G401.6 (cell line): ENCODE data around the gene LYPD6.

ENCODE experiments used
- FAIRE-seq: peaks from 2 replicates; lab custom pipeline; 2012; peaks lifted over from hg19 to GRCh38; lab: Jason Lieb, UNC

Gene LYPD6

DNA sequence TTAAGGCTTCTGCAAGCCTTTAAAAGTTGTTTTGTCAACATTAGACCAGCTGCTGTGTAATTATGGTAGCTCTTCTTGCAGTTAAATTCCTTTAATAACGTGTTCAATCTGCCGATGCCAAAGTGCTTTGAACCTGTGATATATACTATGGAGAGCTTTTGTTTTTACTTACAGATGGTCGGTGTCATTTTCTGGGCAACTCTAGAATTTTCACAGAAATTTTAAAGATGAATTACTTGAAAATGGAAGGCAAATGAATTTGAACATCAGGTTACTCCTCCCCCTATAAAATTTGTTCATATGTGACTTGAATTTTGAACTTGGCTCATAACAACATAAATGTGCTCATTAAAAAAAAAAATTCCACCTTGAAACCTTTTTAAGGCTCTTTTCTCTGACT is 23.0 kb downstream of the LYPD6 start:
- no peak for FAIRE-seq

GRCh38 chr2:149355716-149356422 is 25.5 kb downstream of the LYPD6 start:
- FAIRE-seq, result no peak

GRCh38 chr2:149357058-149357457 is 26.7 kb downstream of the LYPD6 start:
- FAIRE-seq, result no peak

DNA sequence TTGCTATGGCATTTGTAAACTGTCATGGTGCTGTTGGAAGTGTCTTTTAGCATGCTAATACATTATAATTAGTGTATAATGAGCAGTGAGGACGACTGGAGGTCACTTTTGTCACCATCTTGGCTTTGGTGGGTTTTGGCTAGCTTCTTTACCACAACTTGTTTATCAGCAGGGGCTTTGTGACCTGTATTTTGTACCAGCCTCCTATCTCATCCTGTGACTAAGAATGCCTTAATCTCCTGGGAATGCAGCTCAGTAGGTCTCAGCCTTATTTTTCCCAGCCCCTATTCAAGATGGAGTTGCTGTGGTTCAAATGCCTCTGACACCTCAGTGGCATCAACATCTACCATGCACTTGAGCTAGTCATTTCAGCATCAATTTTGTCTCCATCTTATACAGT is 29.7 kb downstream of the LYPD6 start:
- no peak for FAIRE-seq

DNA sequence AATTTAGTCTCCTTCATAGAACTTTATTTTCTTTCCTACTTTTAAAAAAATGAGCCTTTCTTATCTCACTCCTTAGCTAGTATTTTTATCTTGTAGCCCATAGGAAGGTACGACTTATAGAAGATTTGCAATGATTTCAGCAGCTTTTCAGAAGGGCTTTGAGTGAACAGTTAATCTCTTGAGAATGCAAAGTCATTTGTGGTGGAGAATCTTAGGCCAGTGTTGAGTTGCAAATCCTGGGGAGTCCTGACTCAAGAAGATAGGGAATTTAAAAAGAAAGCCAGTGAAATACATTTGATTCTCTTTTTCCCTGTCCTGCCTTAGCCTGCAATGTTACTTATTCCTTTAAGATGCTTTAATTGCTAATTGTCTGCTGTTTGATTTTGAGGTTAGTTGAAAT is 33.6 kb downstream of the LYPD6 start:
- FAIRE-seq, result no peak

- FAIRE-seq, result no peak
Measured at GRCh38 chr2:149364839-149365238, 34.5 kb downstream of the LYPD6 start.

DNA sequence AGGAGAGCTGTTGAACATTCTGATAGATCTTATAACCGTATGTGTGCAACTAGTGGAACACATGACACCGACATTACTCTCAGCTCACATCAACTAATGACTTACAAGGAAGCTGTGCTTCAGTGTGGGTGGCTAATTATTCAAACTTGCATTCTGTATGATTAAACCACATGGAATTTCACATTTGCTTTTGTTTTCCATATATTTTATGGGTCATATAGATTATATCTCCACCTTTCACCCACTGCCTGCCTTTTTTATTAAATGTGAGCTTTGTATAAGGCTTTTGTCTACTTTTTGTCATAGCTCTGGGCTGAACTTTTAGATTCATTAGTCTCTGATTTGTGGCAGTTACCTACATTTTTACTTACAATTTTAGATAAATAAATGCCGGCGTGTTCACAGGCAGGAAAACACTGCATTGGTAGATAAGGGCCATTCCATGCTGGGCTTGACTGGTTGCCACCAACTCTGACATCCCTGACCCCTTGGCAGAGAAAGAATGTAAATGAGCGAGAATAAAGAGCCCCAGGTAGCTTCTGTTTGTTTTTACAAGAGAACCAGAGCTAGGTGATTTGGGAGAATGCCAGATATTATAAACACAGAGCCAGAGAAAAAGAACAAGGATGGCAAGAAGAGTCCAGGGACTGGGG is 35.7 kb downstream of the LYPD6 start:
- FAIRE-seq, result no peak

GRCh38 chr2:149370061-149370775 is 39.8 kb downstream of the LYPD6 start:
- no peak for FAIRE-seq

DNA sequence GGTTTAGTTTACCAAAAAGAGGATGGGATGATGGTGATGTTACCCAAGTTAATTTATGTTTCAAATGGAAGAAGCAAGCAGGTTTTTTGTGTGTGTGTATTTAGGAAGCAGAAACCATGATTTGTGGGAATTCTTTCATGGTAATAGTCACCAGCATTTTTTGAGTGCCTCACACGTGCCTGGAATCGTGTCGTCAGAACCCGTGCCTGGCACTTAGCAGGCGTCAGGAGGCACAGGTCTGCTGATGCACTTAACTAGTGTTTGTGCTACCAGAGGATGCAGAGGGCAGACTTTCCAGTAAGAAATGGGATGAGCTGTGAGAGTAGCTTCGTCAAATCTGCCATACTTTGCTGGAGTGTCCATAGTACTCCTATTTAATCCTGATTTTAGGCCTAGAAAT is 41.1 kb downstream of the LYPD6 start:
- no peak for FAIRE-seq

GRCh38 chr2:149375801-149376361 is 45.5 kb downstream of the LYPD6 start:
- no peak for FAIRE-seq

DNA sequence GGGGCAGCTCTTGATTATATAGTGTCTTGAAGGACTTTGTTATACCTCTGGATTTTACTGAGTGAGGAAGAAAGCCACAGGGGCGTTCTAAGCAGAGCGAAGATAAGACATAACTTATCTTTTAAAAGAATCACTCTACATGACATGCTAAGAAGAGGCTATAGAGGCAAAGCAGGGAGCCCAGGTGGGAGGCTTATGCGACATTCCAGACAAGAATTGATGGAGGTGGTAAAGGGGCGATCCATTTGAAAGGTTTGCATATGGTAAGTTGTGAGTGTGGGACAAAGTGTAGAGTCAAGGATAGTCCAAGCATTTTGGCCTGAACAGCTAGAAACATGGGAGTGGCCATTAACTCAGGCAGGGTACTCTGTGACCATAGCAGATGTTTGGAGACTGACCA is 49.8 kb downstream of the LYPD6 start:
- FAIRE-seq, result no peak

DNA sequence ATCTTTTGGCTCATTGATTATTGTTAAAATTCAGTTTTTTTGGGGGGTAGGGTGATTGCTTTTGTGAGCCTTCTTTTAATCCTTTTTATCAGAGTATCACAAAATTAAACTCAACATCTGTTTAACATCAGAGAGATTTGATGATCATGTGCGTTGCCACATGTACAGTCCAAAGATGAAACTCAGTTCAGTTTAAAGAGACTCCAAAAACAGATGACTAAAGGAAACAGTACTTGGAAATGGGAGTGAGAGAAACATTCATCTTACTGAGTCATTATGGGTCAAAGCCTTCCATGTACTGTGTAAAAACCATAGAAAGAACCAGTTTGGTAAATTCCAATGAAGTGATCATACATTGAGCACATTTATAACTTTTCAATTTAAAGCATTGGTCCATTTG is 53.0 kb downstream of the LYPD6 start:
- no peak for FAIRE-seq

DNA sequence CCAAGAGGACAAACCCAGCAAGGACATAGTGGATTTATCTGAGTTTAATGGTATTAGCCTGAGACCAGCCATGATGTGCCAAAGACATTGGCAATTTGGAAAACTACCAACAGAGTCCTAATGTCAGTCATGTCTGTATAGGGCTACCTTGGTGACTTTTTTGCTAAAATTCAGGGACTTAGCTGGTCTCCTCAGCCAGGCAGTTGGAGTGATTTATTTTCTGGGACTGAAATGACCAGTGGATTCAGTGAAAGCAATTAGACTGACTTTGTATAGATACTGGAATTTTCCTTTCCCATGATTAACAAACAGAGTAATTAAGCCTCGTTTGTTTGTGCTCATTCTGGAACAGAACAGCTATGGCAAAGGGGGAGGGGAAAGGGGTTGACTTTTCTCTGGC is 55.0 kb downstream of the LYPD6 start:
- FAIRE-seq, result no peak

DNA sequence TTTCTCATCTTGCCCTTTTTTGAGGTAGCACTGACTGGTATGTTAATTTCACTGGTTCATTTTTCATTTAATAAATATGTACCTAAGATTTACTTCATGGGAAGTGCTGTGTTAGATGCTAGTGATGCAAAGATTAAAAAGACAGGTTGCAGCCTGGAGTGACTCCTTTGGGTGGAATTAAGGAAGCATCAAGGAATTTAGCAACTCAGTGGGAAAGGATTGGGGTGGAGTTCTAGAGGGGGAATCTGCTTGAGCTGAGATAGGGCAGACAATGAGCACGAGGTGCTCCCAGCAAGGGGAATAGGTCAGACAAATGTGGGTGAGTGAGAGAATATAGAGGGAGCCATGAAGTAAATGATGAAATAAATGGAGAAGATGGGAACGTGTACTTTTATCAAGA is 57.0 kb downstream of the LYPD6 start:
- no peak for FAIRE-seq

DNA sequence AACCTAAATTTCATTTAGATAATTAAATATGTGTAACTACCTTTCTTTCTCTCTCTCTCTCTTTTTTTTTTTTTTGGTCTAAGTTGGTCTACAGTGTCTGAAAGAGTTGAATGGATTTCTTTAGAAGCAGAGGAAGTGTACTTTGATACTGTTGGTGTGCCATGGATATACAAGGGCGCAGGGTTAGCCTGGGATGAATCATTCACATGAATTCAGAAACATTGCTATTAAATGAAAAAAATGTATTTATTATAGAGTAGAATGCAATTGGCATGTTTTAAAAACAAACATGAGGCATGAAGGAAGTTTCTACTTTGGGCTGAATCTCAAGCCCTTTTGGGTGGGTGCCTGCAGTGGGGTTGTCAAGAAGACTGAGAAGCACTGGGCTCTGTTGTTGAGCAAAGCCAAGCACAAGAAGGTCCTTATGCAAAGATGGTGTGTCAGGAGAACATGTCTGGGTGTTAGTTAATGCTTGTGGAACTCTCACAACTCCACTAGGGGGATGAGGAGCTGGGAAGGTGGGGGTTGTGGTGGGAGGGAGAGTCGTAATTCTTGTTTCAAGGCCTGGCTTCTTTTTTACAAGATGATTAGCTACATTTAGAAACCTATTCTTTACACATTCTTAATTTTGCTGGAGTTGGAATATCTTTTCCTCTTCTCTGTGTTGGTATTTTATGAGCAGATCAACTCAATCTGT is 57.9 kb downstream of the LYPD6 start:
- FAIRE-seq, result no peak

DNA sequence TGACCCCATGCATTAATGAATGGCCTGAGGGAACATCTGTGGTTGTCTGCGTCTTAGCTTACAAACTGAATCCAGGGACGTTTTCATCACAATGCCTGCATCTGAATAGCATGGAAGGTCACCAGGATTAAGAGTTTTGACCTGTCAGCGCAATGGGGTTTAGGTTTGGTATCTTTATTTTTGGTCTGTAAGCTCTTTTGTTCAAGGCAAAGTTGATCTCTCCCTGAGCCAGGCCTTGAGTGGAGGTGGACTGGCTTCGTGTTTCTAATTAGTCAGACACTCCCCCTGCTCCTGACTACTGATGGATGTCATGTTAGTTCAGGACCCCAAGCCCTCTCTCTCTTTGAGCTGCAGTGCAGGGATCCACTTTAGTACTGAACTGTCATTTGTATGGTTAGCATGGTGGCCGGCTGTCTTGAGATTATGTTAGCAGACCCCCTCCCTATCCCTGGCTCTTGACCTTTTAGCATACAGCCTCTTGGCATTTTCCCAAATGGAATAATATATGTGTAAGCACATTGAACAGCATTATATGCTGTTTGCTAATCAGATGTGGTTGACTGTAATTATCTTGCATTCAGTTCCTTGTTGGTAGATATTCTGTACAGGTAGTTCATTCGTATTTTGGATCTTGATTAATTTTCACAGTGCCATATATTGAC is 59.2 kb downstream of the LYPD6 start:
- no peak for FAIRE-seq

DNA sequence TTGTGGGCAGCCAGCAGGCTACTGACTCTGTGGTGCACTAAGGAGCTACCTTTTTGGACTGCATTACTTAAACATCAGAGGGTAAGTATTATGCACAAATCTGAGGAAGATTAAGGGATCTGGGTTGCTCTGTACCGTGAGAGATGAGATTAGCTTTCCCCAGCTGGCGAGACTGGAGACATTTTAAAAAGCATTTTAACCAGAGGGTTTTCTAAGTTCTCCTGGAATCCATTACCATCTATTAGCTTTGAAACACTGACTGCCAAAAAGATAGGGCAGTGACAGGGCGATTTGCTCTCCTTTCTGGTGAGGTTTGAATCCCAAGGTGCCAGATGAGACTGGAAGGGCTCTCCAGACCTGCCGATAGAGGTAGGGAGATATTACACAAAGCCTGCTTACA is 63.2 kb downstream of the LYPD6 start:
- no peak for FAIRE-seq

- no peak for FAIRE-seq
Measured at GRCh38 chr2:149394864-149395263, 64.5 kb downstream of the LYPD6 start.

- no peak for FAIRE-seq
Measured at GRCh38 chr2:149399934-149400615, 69.7 kb downstream of the LYPD6 start.

GRCh38 chr2:149400997-149401396 is 70.6 kb downstream of the LYPD6 start:
- no peak for FAIRE-seq

GRCh38 chr2:149409506-149409905 is 79.1 kb downstream of the LYPD6 start:
- FAIRE-seq, result no peak
